Endothelial cell (in vitro differentiated cells): ENCODE results near the gene SKIL. TPM values are rescaled to one million over a fixed set of nuclear protein-coding genes. Genes with fewer than 3 reads are reported as not detected.

Experiments
- DNase-seq: peaks from one replicate; pipeline ENCODE4 v3.0.0; 2021; ENCODE audit warnings: low spot score
- H3K27ac Mint-ChIP-seq: one replicate; pipeline ENCODE4 v1.8.0; 2021; ENCODE audit warnings: mixed read lengths, inconsistent platforms; ENCODE audit not compliant: unreplicated experiment
- H3K27me3 Mint-ChIP-seq: one replicate; pipeline ENCODE4 v1.8.0; 2021; ENCODE audit warnings: mild to moderate bottlenecking, moderate library complexity, mixed read lengths, inconsistent platforms; ENCODE audit not compliant: unreplicated experiment
- H3K36me3 Mint-ChIP-seq: one replicate; pipeline ENCODE4 v1.8.0; 2021; ENCODE audit warnings: mild to moderate bottlenecking, low read depth, mixed read lengths, inconsistent platforms; ENCODE audit not compliant: unreplicated experiment
- H3K4me1 Mint-ChIP-seq: one replicate; pipeline ENCODE4 v1.8.0; 2021; ENCODE audit warnings: mild to moderate bottlenecking, mixed read lengths, inconsistent platforms; ENCODE audit not compliant: unreplicated experiment
- H3K4me3 Mint-ChIP-seq: one replicate; pipeline ENCODE4 v1.8.0; 2021; ENCODE audit warnings: mild to moderate bottlenecking, mixed read lengths, inconsistent platforms; ENCODE audit not compliant: unreplicated experiment
- H3K9me3 Mint-ChIP-seq: one replicate; pipeline ENCODE4 v1.8.0; 2021; ENCODE audit warnings: mixed read lengths, inconsistent platforms; ENCODE audit not compliant: unreplicated experiment
- CTCF ChIP-seq: fragments of 200-600 bp; sonication (generic); IDR thresholded peaks from one replicate; pipeline ENCODE4 v1.5.0; 2021; ENCODE audit warnings: antibody characterized with exemption; ENCODE audit not compliant: unreplicated experiment
- total RNA-seq: library from RNA; stranded (reverse); fragmentation: NEBNext Ultra II Directional; extraction: Animal tissue kit (Norgen Biotek cat#: 25700); gene quantifications from one replicate; pipeline ENCODE4 v1.2.1, GENCODE V29; 2021; ENCODE audit not compliant: unreplicated experiment

SKIL gene
- total RNA-seq, 1 donor from 2014 or later: 89.0 TPM

GRCh38 chr3:170355738-170356595 lies 1.5 kb upstream of the SKIL start:
- no peaks in the 10 kb centered on the region for H3K9me3 Mint-ChIP-seq
- H3K4me1 Mint-ChIP-seq: peaks cover 46% of the 10 kb centered on the region
- peaks cover 16% of the 10 kb centered on the region for H3K36me3 Mint-ChIP-seq
- peak overlapping the region; percentile 98 for H3K27ac Mint-ChIP-seq
- no peak for TF ChIP-seq CTCF
- DNase-seq: peak; percentile 22
- H3K27me3 Mint-ChIP-seq: peaks cover 14% of the 10 kb centered on the region
- peak overlapping the region; percentile 93 for H3K4me3 Mint-ChIP-seq

GRCh38 chr3:170356596-170357175 lies 829 bp upstream of the SKIL start:
- Mint-ChIP-seq H3K27ac (peak overlapping the region; percentile 98), H3K9me3 (no peaks in the 10 kb centered on the region), H3K36me3 (peaks cover 23% of the 10 kb centered on the region), H3K4me3 (peak overlapping the region; percentile 93), H3K27me3 (peaks cover 14% of the 10 kb centered on the region), H3K4me1 (peaks cover 52% of the 10 kb centered on the region)
- peak; percentile 89 for DNase-seq
- no peak for TF ChIP-seq CTCF

- peak; percentile 78 for DNase-seq
- H3K9me3 Mint-ChIP-seq: no peaks in the 10 kb centered on the region
- H3K4me1 Mint-ChIP-seq: peaks cover 54% of the 10 kb centered on the region
- H3K36me3 Mint-ChIP-seq: peaks cover 26% of the 10 kb centered on the region
- H3K27ac Mint-ChIP-seq: peak overlapping the region; percentile 95
- peak overlapping the region; percentile 95 for H3K4me3 Mint-ChIP-seq
- peaks cover 14% of the 10 kb centered on the region for H3K27me3 Mint-ChIP-seq
- TF ChIP-seq CTCF: peak; percentile 29
These were observed 811 bp downstream of the SKIL start for GRCh38 chr3:170358042-170359010.

- no peak for TF ChIP-seq CTCF
- Mint-ChIP-seq H3K9me3 (no peaks in the 10 kb centered on the region), H3K36me3 (peaks cover 29% of the 10 kb centered on the region), H3K27ac (peak overlapping the region; percentile 95), H3K27me3 (peaks cover 14% of the 10 kb centered on the region), H3K4me3 (peak overlapping the region; percentile 95), H3K4me1 (peaks cover 47% of the 10 kb centered on the region)
- no peak for DNase-seq
These were observed 1.7 kb downstream of the SKIL start for GRCh38 chr3:170359178-170359704.
